GM13976 (cell line): ENCODE data around the gene ST6GALNAC6.

Source experiments
- DNase-seq: peaks from one replicate; pipeline ENCODE4 v3.0.0; 2012; ENCODE audit warnings: low spot score
- CTCF ChIP-seq: IDR thresholded peaks from 2 replicates; pipeline ENCODE4 v1.5.1; 2012; ENCODE audit warnings: borderline replicate concordance, mild to moderate bottlenecking; ENCODE audit not compliant: insufficient read depth; ENCODE audit errors: extremely low read depth, missing control alignments, control extremely low read depth
- in situ Hi-C: fragments of 300-500 bp; cut with MboI; formaldehyde crosslinking; loops from one replicate; pipeline ENCODE4 v1.12.0; 2022; ENCODE audit warnings: low sequenced_read_pairs, mixed read lengths, inconsistent platforms; ENCODE audit not compliant: unreplicated experiment

Gene ST6GALNAC6

GRCh38 chr9:127890053-127890452, 9.3 kb downstream of the ST6GALNAC6 start:
- in situ Hi-C loops, result no loop called here
- TF ChIP-seq CTCF, result no peak
- DNase-seq, result no peak

- DNase-seq, result no peak
- in situ Hi-C loops, result no loop called here
- no peak for TF ChIP-seq CTCF
Observed at GRCh38 chr9:127887792-127888191, 11.6 kb downstream of the ST6GALNAC6 start.

GRCh38 chr9:127886401-127886972, 12.9 kb downstream of the ST6GALNAC6 start:
- TF ChIP-seq CTCF, result no peak
- in situ Hi-C loops, result no loop called here
- DNase-seq, result no peak

GRCh38 chr9:127885508-127886281, 13.7 kb downstream of the ST6GALNAC6 start:
- no peak for TF ChIP-seq CTCF
- in situ Hi-C loops, result no loop called here
- DNase-seq, result no peak

- no peak for TF ChIP-seq CTCF
Observed at GRCh38 chr9:127884976-127885490, 14.4 kb downstream of the ST6GALNAC6 start.

GRCh38 chr9:127884427-127884911, 14.9 kb downstream of the ST6GALNAC6 start:
- in situ Hi-C loops, result no loop called here
- no peak for TF ChIP-seq CTCF
- no peak for DNase-seq

More at GRCh38 chr9:127884976-127885490, 14.4 kb downstream of the ST6GALNAC6 start:
- DNase-seq, result no peak
- in situ Hi-C loops, result no loop called here
